GM12878 (cell line): ENCODE measurements around the gene CNN2. TPM values are rescaled to one million over a fixed set of nuclear protein-coding genes. Genes with fewer than 3 reads are reported as not detected.

Source experiments
- ATAC-seq: fragments of 200-7000 bp; cut with Tn5 transposase; 3 replicates; pipeline ENCODE4 v1.9.1; 2020; ENCODE audit warnings: mild to moderate bottlenecking, moderate library complexity
- BruUV-seq: library from RNA; stranded (reverse); fragments of 400-500 nt; replicated peaks from 2 replicates; lab custom pipeline; 2021; lab: Mats Ljungman, UMichigan
- CTCF ChIA-PET: fragments of 300-600 bp; sonication (Branson Sonifier 250); formaldehyde crosslinking; extraction: SDS; loops from one replicate; lab custom pipeline; 2021; ENCODE audit warnings: inconsistent platforms; lab: Yijun Ruan, JAX
- POLR2A ChIA-PET: fragments of 350-600 bp; formaldehyde crosslinking; extraction: SDS; loops from one replicate; lab custom pipeline; 2021; ENCODE audit warnings: inconsistent platforms; lab: Charles Lee
- RAD21 ChIA-PET: fragments of 300-600 bp; sonication (Branson Sonifier 250); formaldehyde crosslinking; loops from one replicate; lab custom pipeline; 2023; ENCODE audit warnings: antibody characterized with exemption; ENCODE audit not compliant: unreplicated experiment; lab: Charles Lee
- SMC1A ChIA-PET: fragments of 300-600 bp; sonication (Branson Sonifier 250); formaldehyde crosslinking; loops from one replicate; lab custom pipeline; 2023; ENCODE audit not compliant: unreplicated experiment, uncharacterized antibody; lab: Charles Lee
- DNase-seq: peaks from one replicate; pipeline ENCODE4 v3.0.0-alpha.2; 2011; ENCODE audit warnings: low read depth, low spot score
- FAIRE-seq: peaks from 3 replicates; lab custom pipeline; 2011; peaks lifted over from hg19 to GRCh38; lab: Jason Lieb, UNC
- H2AFZ ChIP-seq: 2 replicates; pipeline ENCODE4 v1.6.0; 2011; ENCODE audit warnings: low read depth, low read length, control low read depth; ENCODE audit not compliant: control insufficient read depth
- H3K27ac ChIP-seq: 2 replicates; pipeline ENCODE4 v1.5.1; 2011; ENCODE audit warnings: control low read depth; ENCODE audit not compliant: control insufficient read depth, insufficient read depth
- H3K27me3 ChIP-seq, 2 experiments: replicated peaks in 1 of 2; 2 replicates each; pipeline versions ENCODE4 v1.6.0 to v1.6.1; 2011; ENCODE audit warnings: low read length in 1 of 2; ENCODE audit not compliant: control insufficient read depth in 2 of 2, insufficient read depth in 2 of 2
- H3K36me3 ChIP-seq, 2 experiments: 2 replicates each; pipeline ENCODE4 v1.5.1; 2011; ENCODE audit warnings: low read length in 1 of 2; ENCODE audit not compliant: control insufficient read depth in 2 of 2, insufficient read depth in 2 of 2
- H3K4me1 ChIP-seq: 2 replicates; pipeline ENCODE4 v1.6.1; 2011; ENCODE audit warnings: mild to moderate bottlenecking, low read length, moderate library complexity, mixed read lengths; ENCODE audit not compliant: control insufficient read depth, insufficient read depth
- H3K4me2 ChIP-seq: 2 replicates; pipeline ENCODE4 v1.6.0; 2011; ENCODE audit warnings: control low read depth; ENCODE audit not compliant: control insufficient read depth, insufficient read depth
- H3K4me3 ChIP-seq: fragments of 200-600 bp; sonication (generic); 2 replicates; pipeline ENCODE4 v1.5.1; 2016
- H3K79me2 ChIP-seq: 2 replicates; pipeline ENCODE4 v1.6.0; 2011; ENCODE audit warnings: low read length; ENCODE audit not compliant: control insufficient read depth, insufficient read depth
- H3K9ac ChIP-seq: 2 replicates; pipeline ENCODE4 v1.8.0; 2011; ENCODE audit warnings: low read length, control low read depth, mixed read lengths; ENCODE audit not compliant: control insufficient read depth, insufficient read depth
- H3K9me3 ChIP-seq: replicated peaks from 3 replicates; pipeline ENCODE4 v1.5.1; 2011; ENCODE audit warnings: mild to moderate bottlenecking, low read length; ENCODE audit not compliant: control insufficient read depth, insufficient read depth
- H4K20me1 ChIP-seq: 2 replicates; pipeline ENCODE4 v1.6.0; 2011; ENCODE audit not compliant: control insufficient read depth, insufficient read depth
- BMI1 ChIP-seq: fragments of 450-650 bp; IDR thresholded peaks from 2 replicates; pipeline ENCODE4 v1.6.1; 2016; ENCODE audit warnings: mild to moderate bottlenecking, moderate library complexity, borderline replicate concordance
- FOXK2 ChIP-seq: fragments of 450-650 bp; IDR thresholded peaks from 2 replicates; pipeline ENCODE4 v1.6.1; 2017; ENCODE audit warnings: mild to moderate bottlenecking, moderate library complexity
- HCFC1 ChIP-seq: fragments of 150-350 bp; IDR thresholded peaks from 2 replicates; pipeline ENCODE4 v1.6.1; 2014; ENCODE audit warnings: low read length
- NR2F1 ChIP-seq: fragments of 450-650 bp; conservative IDR thresholded peaks from 2 replicates; pipeline ENCODE4 v1.6.1; 2017; ENCODE audit warnings: mild to moderate bottlenecking
- RAD51 ChIP-seq: fragments of 450-650 bp; IDR thresholded peaks from 2 replicates; pipeline ENCODE4 v1.6.1; 2016; ENCODE audit warnings: moderate library complexity, mild to moderate bottlenecking, inconsistent platforms
- SIN3A ChIP-seq: IDR thresholded peaks from 2 replicates; pipeline ENCODE4 v1.6.1; 2012; ENCODE audit warnings: low read depth, low read length, improper control_type of control experiment
- WGBS: methylation state at CpG from one replicate; pipeline ENCODE4 v1.1.6; 2016; ENCODE audit warnings: low lambda C conversion rate; ENCODE audit not compliant: insufficient replicate concordance, insufficient coverage; ENCODE audit errors: missing lambda C conversion rate; 5-methylcytosine and 5-hydroxymethylcytosine counted together
- in situ Hi-C: fragments of 300-500 bp; cut with MboI; formaldehyde crosslinking; loops from 9 replicates; pipeline ENCODE4 v1.14.3; 2018; ENCODE audit warnings: mixed read lengths
- intact Hi-C: fragments of 100-400 bp; cut with micrococcal nuclease; formaldehyde crosslinking; loops from one replicate; pipeline ENCODE4 v1.14.2; 2022; ENCODE audit not compliant: unreplicated experiment
- polyA plus RNA-seq, 11 experiments: library from polyadenylated mRNA; depleted of rRNA in 4 of 11; unstranded in 6 of 11; stranded (reverse) in 5 of 11; fragments of >200 nt; fragmentation: Nextera tagmentation in 4 of 11; fragmentation: Illumina TruSeq in 1 of 11; extraction: Ambion mirVana in 4 of 11; extraction: Trizol in 1 of 11; gene quantifications; 1 replicate in 1 of 11; 2 replicates in 10 of 11; pipeline versions ENCODE4 v1.2.1 to v1.2.3, GENCODE V29; 2011 to 2016; ENCODE audit warnings: inconsistent platforms in 2 of 11, missing spikeins in 2 of 11, low read depth in 1 of 11
- total RNA-seq, 4 experiments: library from RNA; depleted of rRNA in 3 of 4; stranded (reverse); fragments of >200 nt in 3 of 4; fragmentation: Illumina TruSeq in 1 of 4; extraction: Trizol in 1 of 4; gene quantifications; 2 replicates each; pipeline versions ENCODE4 v1.2.1 to v1.2.3, GENCODE V29; 2013 to 2021
- TF ChIP-seq, protein P1 (sequence below), 3 experiments: IDR thresholded peaks in 2 of 3; conservative IDR thresholded peaks in 1 of 3; 2 replicates each; pipeline ENCODE4 v1.5.1; 2011; ENCODE audit warnings: low read depth in 3 of 3, low read length in 3 of 3, mild to moderate bottlenecking in 3 of 3, control low read depth in 2 of 3, moderate library complexity in 2 of 3, inconsistent platforms in 1 of 3, mixed read lengths in 1 of 3; ENCODE audit not compliant: control insufficient read depth in 2 of 3, insufficient read depth in 1 of 3; ENCODE audit errors: extremely low read depth in 1 of 3

The CNN2 gene
- total and polyA plus RNA-seq, 10 of the 15 experiments (the other 5 are each of a cell fraction or from before 2014, with no cell fraction given): 34.7 to 311 (median 172) TPM

DNA sequence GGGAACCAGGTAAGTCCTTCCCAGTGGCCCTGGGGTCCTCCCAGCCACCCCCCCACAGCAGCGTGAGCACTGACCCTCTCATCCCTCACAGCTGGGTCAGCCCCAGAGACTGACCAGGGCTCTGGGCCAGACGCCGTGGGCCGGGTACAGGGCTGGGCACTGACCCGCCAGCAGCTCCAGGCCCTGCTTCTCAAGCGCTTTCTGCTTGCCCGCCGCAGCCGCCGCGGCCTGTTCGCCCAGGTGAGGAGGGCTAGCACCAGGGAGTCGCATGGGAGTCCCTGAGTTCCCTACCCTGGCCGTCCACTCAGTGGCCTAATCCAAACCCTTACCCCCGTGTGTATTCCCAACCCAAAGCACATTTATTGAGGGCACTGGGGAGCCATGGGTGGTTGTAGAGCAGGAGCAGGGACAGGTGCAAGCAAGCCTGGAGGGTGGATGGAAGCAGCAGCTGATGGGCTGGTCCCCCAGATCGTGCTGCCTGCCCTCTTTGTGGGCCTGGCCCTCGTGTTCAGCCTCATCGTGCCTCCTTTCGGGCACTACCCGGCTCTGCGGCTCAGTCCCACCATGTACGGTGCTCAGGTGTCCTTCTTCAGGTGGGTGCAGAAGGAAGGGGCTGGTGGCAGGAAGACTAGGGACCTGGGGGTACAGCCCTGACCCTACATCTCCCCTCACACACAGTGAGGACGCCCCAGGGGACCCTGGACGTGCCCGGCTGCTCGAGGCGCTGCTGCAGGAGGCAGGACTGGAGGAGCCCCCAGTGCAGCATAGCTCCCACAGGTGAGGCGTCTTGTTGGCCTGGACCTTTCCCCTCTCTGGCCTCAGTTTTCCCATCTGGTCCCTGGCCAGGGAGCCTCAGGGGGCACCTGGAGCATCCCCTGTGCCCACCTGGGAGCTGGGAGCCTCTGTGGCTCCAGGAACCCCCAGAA lies 28.0 kb downstream of the CNN2 start:
- no peak overlapping the region for H2AFZ ChIP-seq
- no peak for ATAC-seq
- no peak overlapping the region for H3K4me2 ChIP-seq
- ChIA-PET SMC1A (no interaction called here), CTCF (interaction anchor here (0.6 to 1.1 kb wide), 2 partner anchors 29 to 149 kb away, joined by 3 to 4 read pairs; no protein-coding TSS in a partner anchor)
- DNase-seq: no peak
- in situ Hi-C loops: no loop called here
- H3K79me2 ChIP-seq: no peaks in the 10 kb centered on the region
- no peaks in the 10 kb centered on the region for H4K20me1 ChIP-seq
- TF ChIP-seq BMI1 (no peak), NR2F1 (0 out of 2 replicates have a peak, but pooled peaks have one; percentile 7), HCFC1 (no peak), SIN3A (no peak), FOXK2 (no peak), RAD51 (no peak)
- TF ChIP-seq, protein P1, sequence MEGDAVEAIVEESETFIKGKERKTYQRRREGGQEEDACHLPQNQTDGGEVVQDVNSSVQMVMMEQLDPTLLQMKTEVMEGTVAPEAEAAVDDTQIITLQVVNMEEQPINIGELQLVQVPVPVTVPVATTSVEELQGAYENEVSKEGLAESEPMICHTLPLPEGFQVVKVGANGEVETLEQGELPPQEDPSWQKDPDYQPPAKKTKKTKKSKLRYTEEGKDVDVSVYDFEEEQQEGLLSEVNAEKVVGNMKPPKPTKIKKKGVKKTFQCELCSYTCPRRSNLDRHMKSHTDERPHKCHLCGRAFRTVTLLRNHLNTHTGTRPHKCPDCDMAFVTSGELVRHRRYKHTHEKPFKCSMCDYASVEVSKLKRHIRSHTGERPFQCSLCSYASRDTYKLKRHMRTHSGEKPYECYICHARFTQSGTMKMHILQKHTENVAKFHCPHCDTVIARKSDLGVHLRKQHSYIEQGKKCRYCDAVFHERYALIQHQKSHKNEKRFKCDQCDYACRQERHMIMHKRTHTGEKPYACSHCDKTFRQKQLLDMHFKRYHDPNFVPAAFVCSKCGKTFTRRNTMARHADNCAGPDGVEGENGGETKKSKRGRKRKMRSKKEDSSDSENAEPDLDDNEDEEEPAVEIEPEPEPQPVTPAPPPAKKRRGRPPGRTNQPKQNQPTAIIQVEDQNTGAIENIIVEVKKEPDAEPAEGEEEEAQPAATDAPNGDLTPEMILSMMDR (IDR thresholded peaks at IDR 0.05 in 2 of 3, conservative IDR thresholded peaks at IDR 0.05 in 1 of 3; ENCODE audit: control insufficient read depth in 2 of 3, extremely low read depth in 1 of 3, insufficient read depth in 1 of 3, low read depth in 3 of 3, low read length in 3 of 3): no peak
- TF ChIP-seq, all 136 proteins: peak for 1
- H3K9ac ChIP-seq: no peak overlapping the region
- no peak for FAIRE-seq
- intact Hi-C loops: loop anchor here (5.0 kb wide), 1 partner anchor 138 kb away; no protein-coding TSS in a partner anchor
- no peak overlapping the region for H3K27ac ChIP-seq
- RAD21 ChIA-PET: no interaction called here
- H3K4me1 ChIP-seq: no peaks in the 10 kb centered on the region
- H3K4me3 ChIP-seq: no peak overlapping the region
- WGBS: 81% methylated on average over 25 of the region's 28 CpGs
- H3K27me3 ChIP-seq: no peaks in the 10 kb centered on the region
- POLR2A ChIA-PET: interaction anchor here (0.6 to 0.7 kb wide), 2 partner anchors 10 to 57 kb away, joined by 3 to 5 read pairs; no protein-coding TSS in a partner anchor
- no peaks in the 10 kb centered on the region; a peak in 1 of 4 replicates for H3K36me3 ChIP-seq
- no TSS peak for BruUV-seq
- H3K9me3 ChIP-seq: no peaks in the 10 kb centered on the region
